GM21717 (cell line): ENCODE data around the gene SCLY.

Experiments used
- ATAC-seq: cut with Tn5 transposase; IDR thresholded peaks from one replicate; pipeline ENCODE4 v1.9.1; 2021; ENCODE audit warnings: mild to moderate bottlenecking, moderate library complexity; ENCODE audit not compliant: unreplicated experiment

SCLY gene

GRCh38 chr2:238069021-238069709, 8.4 kb downstream of the SCLY start:
- no peak for ATAC-seq

- no peak for ATAC-seq
Observed at GRCh38 chr2:238069877-238070276, 9.1 kb downstream of the SCLY start.

- ATAC-seq, result no peak
Observed at GRCh38 chr2:238075397-238075796, 14.6 kb downstream of the SCLY start.

GRCh38 chr2:238077292-238077691, 16.5 kb downstream of the SCLY start:
- no peak for ATAC-seq

- no peak for ATAC-seq
Observed at GRCh38 chr2:238079874-238080327, 19.1 kb downstream of the SCLY start.

- no peak for ATAC-seq
Observed at GRCh38 chr2:238080518-238080917, 19.7 kb downstream of the SCLY start.

GRCh38 chr2:238081150-238081549, 20.3 kb downstream of the SCLY start:
- ATAC-seq, result no peak

- no peak for ATAC-seq
Observed at GRCh38 chr2:238081561-238081960, 20.8 kb downstream of the SCLY start.

- no peak for ATAC-seq
Observed at GRCh38 chr2:238082151-238082550, 21.4 kb downstream of the SCLY start.

- ATAC-seq, result no peak
Observed at GRCh38 chr2:238082827-238083226, 22.0 kb downstream of the SCLY start.

- no peak for ATAC-seq
Observed at GRCh38 chr2:238083919-238084318, 23.1 kb downstream of the SCLY start.

GRCh38 chr2:238084761-238085160, 24.0 kb downstream of the SCLY start:
- ATAC-seq, result no peak

GRCh38 chr2:238085899-238086298, 25.1 kb downstream of the SCLY start:
- ATAC-seq, result no peak

- ATAC-seq, result no peak
Observed at GRCh38 chr2:238087211-238087610, 26.4 kb downstream of the SCLY start.

- no peak for ATAC-seq
Observed at GRCh38 chr2:238090887-238091286, 30.1 kb downstream of the SCLY start.

- ATAC-seq, result no peak
Observed at GRCh38 chr2:238091436-238092060, 30.7 kb downstream of the SCLY start.

- no peak for ATAC-seq
Observed at GRCh38 chr2:238092486-238093035, 31.8 kb downstream of the SCLY start.

GRCh38 chr2:238093181-238094140, 32.7 kb downstream of the SCLY start:
- no peak for ATAC-seq

GRCh38 chr2:238094438-238095022, 33.7 kb downstream of the SCLY start:
- no peak for ATAC-seq

- ATAC-seq, result no peak
Observed at GRCh38 chr2:238095143-238095542, 34.3 kb downstream of the SCLY start.
